Lung (tissue), 12 donors: ENCODE measurements around the gene KDM7A. TPM values are rescaled to one million over a fixed set of nuclear protein-coding genes. Genes with fewer than 3 reads are reported as not detected.
"Not testable (repeated sequence)": the region's sequence is repeated elsewhere in the genome, so short reads cannot be mapped to it uniquely, and the experiment has no call there.

Experiments
- ATAC-seq: fragments of 200-7000 bp; cut with Tn5 transposase; one replicate; pipeline ENCODE4 v1.9.1; 2020; ENCODE audit warnings: moderate number of reproducible peaks; ENCODE audit not compliant: insufficient read depth, low FRiP score
- DNase-seq, 3 donors: peaks; one replicate each; pipeline ENCODE4 v3.0.0-alpha.2; 2013 to 2017
- H3K27ac ChIP-seq, 2 donors: one replicate each; pipeline ENCODE4 v1.5.1; 2013; ENCODE audit warnings: mild to moderate bottlenecking in 2 of 2, moderate library complexity in 2 of 2, control low read depth in 1 of 2, inconsistent platforms in 1 of 2, low read depth in 1 of 2, low read length in 1 of 2
- H3K27me3 ChIP-seq, 3 donors: one replicate each; pipeline ENCODE4 v1.5.1; 2013; ENCODE audit warnings: low read length in 2 of 3; ENCODE audit not compliant: control insufficient read depth in 3 of 3, insufficient read depth in 3 of 3
- H3K36me3 ChIP-seq, 4 donors: one replicate each; pipeline ENCODE4 v1.5.1; 2013; ENCODE audit warnings: low read length in 4 of 4, mild to moderate bottlenecking in 1 of 4, moderate library complexity in 1 of 4; ENCODE audit not compliant: control insufficient read depth in 4 of 4, insufficient read depth in 4 of 4
- H3K4me1 ChIP-seq, 5 donors: one replicate each; pipeline ENCODE4 v1.5.1; 2013; ENCODE audit warnings: low read length in 5 of 5, mild to moderate bottlenecking in 2 of 5, moderate library complexity in 1 of 5; ENCODE audit not compliant: control insufficient read depth in 5 of 5, insufficient read depth in 5 of 5
- H3K4me3 ChIP-seq: one replicate; pipeline ENCODE4 v1.5.1; 2013; ENCODE audit warnings: mild to moderate bottlenecking, control low read depth, moderate library complexity
- H3K9ac ChIP-seq, 2 donors: one replicate each; pipeline ENCODE4 v1.5.1; 2013; ENCODE audit warnings: low read length in 2 of 2, control low read depth in 1 of 2; ENCODE audit not compliant: insufficient read depth in 1 of 2
- H3K9me3 ChIP-seq, 4 donors: one replicate each; pipeline ENCODE4 v1.5.1; 2013; ENCODE audit warnings: low read length in 3 of 4, mild to moderate bottlenecking in 1 of 4, moderate library complexity in 1 of 4; ENCODE audit not compliant: control insufficient read depth in 4 of 4, insufficient read depth in 3 of 4
- CTCF ChIP-seq: IDR thresholded peaks from 2 replicates; pipeline ENCODE4 v1.5.1; 2012; ENCODE audit warnings: mild to moderate bottlenecking; ENCODE audit errors: control extremely low read depth, extremely low read depth
- WGBS, 2 donors: extraction: QIAGEN DNeasy Blood & Tissue Kit; methylation state at CpG; one replicate each; pipeline ENCODE4 v1.1.7; 2013; 5-methylcytosine and 5-hydroxymethylcytosine counted together
- polyA plus RNA-seq, 2 donors: library from polyadenylated mRNA; stranded (reverse); fragments of 200-250 nt; gene quantifications; one replicate each; pipeline ENCODE4 v1.2.1, GENCODE V29; 2013
- total RNA-seq, 2 donors: library from RNA; depleted of rRNA in 1 of 2; stranded (reverse); fragments of >200 nt in 1 of 2; gene quantifications; one replicate each; pipeline ENCODE4 v1.2.1, GENCODE V29; 2014 to 2021
- donor health status: control.
- donor health status: control.
- donor health status: Bipolar disorder and iron deficiency.
- donor health status: healthy.
- donor health status: DM: yes; HTN: yes; CAD: no.

KDM7A gene
- total and polyA plus RNA-seq, 4 donors: 3.1 to 30.7 (median 11.6) TPM

GRCh38 chr7:140203556-140203955, 26.8 kb upstream of the KDM7A start:
- DNase-seq: no peak
- Histone ChIP-seq H3K4me3 (no peak overlapping the region), H3K9ac (no peak overlapping the region), H3K27ac (no peak overlapping the region), H3K9me3 (no peaks in the 10 kb centered on the region), H3K27me3 (peaks cover 0 to 2% (median 0%) of the 10 kb centered on the region in 3 donors), H3K36me3 (no peaks in the 10 kb centered on the region), H3K4me1 (peaks cover 0 to 3% (median 0%) of the 10 kb centered on the region in 5 donors)
- ATAC-seq: no peak
- no peak for TF ChIP-seq CTCF

GRCh38 chr7:140202942-140203341, 26.2 kb upstream of the KDM7A start:
- ATAC-seq, H3K27ac ChIP-seq, H3K9ac ChIP-seq, DNase-seq, H3K9me3 ChIP-seq, H3K4me3 ChIP-seq, H3K27me3 ChIP-seq, H3K4me1 ChIP-seq, H3K36me3 ChIP-seq: not testable (repeated sequence)
- 90 to 99% methylated on average over 6 of the region's 6 CpGs for WGBS, 2 donors

- WGBS, 2 donors: 91 to 94% methylated on average over 6 of the region's 6 CpGs
- Histone ChIP-seq H3K36me3 (no peaks in the 10 kb centered on the region), H3K4me3 (no peak overlapping the region), H3K4me1 (peaks cover 0 to 3% (median 0%) of the 10 kb centered on the region in 5 donors), H3K9me3 (no peaks in the 10 kb centered on the region), H3K9ac (no peak overlapping the region), H3K27me3 (no peaks in the 10 kb centered on the region), H3K27ac (no peak overlapping the region)
- no peak for TF ChIP-seq CTCF
- ATAC-seq (no peak), DNase-seq (no peak)
Observed at GRCh38 chr7:140201393-140201792, 24.6 kb upstream of the KDM7A start.

- TF ChIP-seq CTCF: no peak
- no peaks in the 10 kb centered on the region for H3K36me3 ChIP-seq
- 78 to 93% methylated on average over 15 of the region's 15 CpGs for WGBS, 2 donors
- no peak overlapping the region for H3K27ac ChIP-seq
- no peak overlapping the region for H3K4me3 ChIP-seq
- peaks cover 0 to 3% (median 0%) of the 10 kb centered on the region in 5 donors for H3K4me1 ChIP-seq
- DNase-seq (peak in 1 of 3 donors; percentile 21), ATAC-seq (no peak)
- H3K27me3 ChIP-seq: no peaks in the 10 kb centered on the region
- H3K9me3 ChIP-seq: no peaks in the 10 kb centered on the region
- no peak overlapping the region for H3K9ac ChIP-seq
Observed at GRCh38 chr7:140200061-140200989, 23.5 kb upstream of the KDM7A start.
